GM23338 (cell line): ENCODE measurements around the gene PPIP5K2. TPM values are rescaled to one million over a fixed set of nuclear protein-coding genes. Genes with fewer than 3 reads are reported as not detected.

Experiments used
- ATAC-seq: fragments of 200-7000 bp; cut with Tn5 transposase; 3 replicates; pipeline ENCODE4 v1.9.1; 2020
- DNase-seq: peaks from one replicate; pipeline ENCODE4 v3.0.0-alpha.2; 2015; ENCODE audit warnings: low spot score
- H2AFZ ChIP-seq: fragments of 200-600 bp; sonication (generic); 2 replicates; pipeline ENCODE4 v1.8.0; 2016; ENCODE audit warnings: antibody characterized with exemption, mild to moderate bottlenecking, moderate library complexity
- H3F3A ChIP-seq: fragments of 200-600 bp; sonication (generic); replicated peaks from 2 replicates; pipeline ENCODE4 v1.8.0; 2017; ENCODE audit warnings: antibody characterized with exemption, mixed run types, low read depth
- H3K27ac ChIP-seq: fragments of 200-600 bp; sonication (generic); 2 replicates; pipeline ENCODE4 v1.6.1; 2016; ENCODE audit warnings: low read depth
- H3K27me3 ChIP-seq: fragments of 200-600 bp; sonication (generic); 2 replicates; pipeline ENCODE4 v1.8.0; 2016; ENCODE audit warnings: mild to moderate bottlenecking, mixed run types, moderate library complexity; ENCODE audit not compliant: insufficient read depth
- H3K36me3 ChIP-seq: fragments of 200-600 bp; sonication (generic); 2 replicates; pipeline ENCODE4 v1.8.0; 2016; ENCODE audit warnings: mild to moderate bottlenecking; ENCODE audit not compliant: insufficient read depth
- H3K4me1 ChIP-seq: fragments of 200-600 bp; sonication (generic); 2 replicates; pipeline ENCODE4 v1.8.0; 2016; ENCODE audit warnings: mild to moderate bottlenecking, moderate library complexity; ENCODE audit not compliant: insufficient read depth
- H3K4me2 ChIP-seq: fragments of 200-600 bp; sonication (generic); 2 replicates; pipeline ENCODE4 v1.7.1; 2017; ENCODE audit warnings: mixed run types
- H3K4me3 ChIP-seq: fragments of 200-600 bp; sonication (generic); 2 replicates; pipeline ENCODE4 v1.6.1; 2016; ENCODE audit warnings: mixed run types
- H3K79me2 ChIP-seq: fragments of 200-600 bp; sonication (generic); replicated peaks from 2 replicates; pipeline ENCODE4 v1.8.0; 2017; ENCODE audit warnings: mild to moderate bottlenecking; ENCODE audit not compliant: insufficient read depth
- H3K9me2 ChIP-seq: fragments of 200-600 bp; sonication (generic); 2 replicates; pipeline ENCODE4 v1.8.0; 2017; ENCODE audit not compliant: insufficient read depth
- H4K20me1 ChIP-seq: fragments of 200-600 bp; sonication (generic); replicated peaks from 2 replicates; pipeline ENCODE4 v1.8.0; 2017; ENCODE audit warnings: mild to moderate bottlenecking; ENCODE audit not compliant: insufficient read depth
- H3K27ac Mint-ChIP-seq: 2 replicates; pipeline ENCODE4 v1.8.0; 2020; ENCODE audit warnings: inconsistent platforms, mild to moderate bottlenecking, moderate library complexity, mixed read lengths
- H3K27me3 Mint-ChIP-seq: 3 replicates; pipeline ENCODE4 v1.8.0; 2022; ENCODE audit warnings: low read depth, mild to moderate bottlenecking, moderate library complexity, mixed read lengths, inconsistent platforms; ENCODE audit not compliant: insufficient read depth, poor library complexity
- H3K36me3 Mint-ChIP-seq: 3 replicates; pipeline ENCODE4 v1.8.0; 2021; ENCODE audit warnings: low read depth, mild to moderate bottlenecking, inconsistent platforms, moderate library complexity, mixed read lengths
- H3K4me1 Mint-ChIP-seq: 3 replicates; pipeline ENCODE4 v1.8.0; 2020; ENCODE audit warnings: mild to moderate bottlenecking, inconsistent platforms, mixed read lengths
- H3K4me3 Mint-ChIP-seq: 3 replicates; pipeline ENCODE4 v1.8.0; 2021; ENCODE audit warnings: moderate library complexity, mild to moderate bottlenecking, inconsistent platforms, mixed read lengths
- H3K9me3 Mint-ChIP-seq: 3 replicates; pipeline ENCODE4 v1.8.0; 2020; ENCODE audit warnings: moderate library complexity, mild to moderate bottlenecking, inconsistent platforms, mixed read lengths
- CREB1 ChIP-seq: fragments of 250-450 bp; sonication (Bioruptor Pico); IDR thresholded peaks from 2 replicates; pipeline ENCODE4 v1.5.0; 2020; ENCODE audit warnings: low read depth, mild to moderate bottlenecking, moderate library complexity
- CTCF ChIP-seq, 2 experiments: fragments of 200-600 bp in 1 of 2; sonication (generic) in 1 of 2; conservative IDR thresholded peaks; 2 replicates each; pipeline versions ENCODE4 v1.5.1 to v1.6.1; 2016 to 2017; ENCODE audit warnings: antibody characterized with exemption in 2 of 2, low read depth in 2 of 2, mild to moderate bottlenecking in 2 of 2, moderate library complexity in 1 of 2
- ETS1 ChIP-seq: IDR thresholded peaks from 2 replicates; pipeline ENCODE4 v1.6.1; 2016; ENCODE audit warnings: antibody characterized with exemption
- EZH2 ChIP-seq: fragments of 200-600 bp; sonication (generic); IDR thresholded peaks from one replicate; pipeline ENCODE4 v1.8.0; 2017; ENCODE audit warnings: antibody characterized with exemption, mild to moderate bottlenecking, low read depth; ENCODE audit not compliant: unreplicated experiment
- JUNB ChIP-seq: IDR thresholded peaks from one replicate; pipeline ENCODE4 v1.6.1; 2016; ENCODE audit warnings: antibody characterized with exemption; ENCODE audit not compliant: unreplicated experiment
- NANOG ChIP-seq: IDR thresholded peaks from 2 replicates; pipeline ENCODE4 v1.6.1; 2016; ENCODE audit warnings: antibody characterized with exemption, borderline replicate concordance
- POLR2AphosphoS5 ChIP-seq: IDR thresholded peaks from 2 replicates; pipeline ENCODE4 v1.6.1; 2016; ENCODE audit warnings: antibody characterized with exemption, low read depth
- REST ChIP-seq: IDR thresholded peaks from one replicate; pipeline ENCODE4 v1.6.1; 2018; ENCODE audit warnings: antibody characterized with exemption; ENCODE audit not compliant: unreplicated experiment
- STAT1 ChIP-seq: IDR thresholded peaks from one replicate; pipeline ENCODE4 v1.6.1; 2016; ENCODE audit warnings: antibody characterized with exemption; ENCODE audit not compliant: unreplicated experiment
- ZNF114 ChIP-seq: fragments of 250-450 bp; sonication (Bioruptor Pico); IDR thresholded peaks from 2 replicates; pipeline ENCODE4 v1.5.0; 2020; ENCODE audit warnings: mild to moderate bottlenecking, moderate library complexity
- ZNF331 ChIP-seq: fragments of 250-450 bp; sonication (Bioruptor Pico); IDR thresholded peaks from 2 replicates; pipeline ENCODE4 v1.5.0; 2020; ENCODE audit warnings: low read depth, mild to moderate bottlenecking, moderate library complexity
- ZNF462 ChIP-seq: fragments of 250-450 bp; sonication (Bioruptor Pico); IDR thresholded peaks from 2 replicates; pipeline ENCODE4 v1.5.0; 2020; ENCODE audit warnings: mild to moderate bottlenecking, moderate library complexity
- polyA plus RNA-seq: library from polyadenylated mRNA; unstranded; fragments of >200 nt; fragmentation: Nextera tagmentation; extraction: Ambion mirVana; gene quantifications from 2 replicates; pipeline ENCODE4 v1.2.1, GENCODE V29; 2016
- total RNA-seq: library from RNA; depleted of rRNA; stranded (reverse); fragments of >200 nt; shearing (Covaris generic); gene quantifications from 2 replicates; pipeline ENCODE4 v1.2.3, GENCODE V29; 2014

PPIP5K2 gene
- total and polyA plus RNA-seq, 2 experiments from 2014 or later, result 41.7 to 45.4 TPM

- H3K4me3 ChIP-seq, result peak overlapping the region; percentile 84
- H3K79me2 ChIP-seq, result peaks cover 54% of the 10 kb centered on the region
- peak overlapping the region; percentile 85 for H3K4me2 ChIP-seq
- no peaks in the 10 kb centered on the region for H3K36me3 ChIP-seq
- Mint-ChIP-seq H3K27me3 (no peaks in the 10 kb centered on the region), H3K27ac (peak overlapping the region; percentile 42; the same call in 1 of the 2 replicates), H3K4me3 (peak overlapping the region; percentile 96), H3K36me3 (no peaks in the 10 kb centered on the region), H3K4me1 (peaks cover 38% of the 10 kb centered on the region), H3K9me3 (no peaks in the 10 kb centered on the region)
- peaks cover 13% of the 10 kb centered on the region for H4K20me1 ChIP-seq
- no peaks in the 10 kb centered on the region for H3K9me2 ChIP-seq
- H2AFZ ChIP-seq, result peak overlapping the region; percentile 40; the same call in 1 of the 2 replicates
- ATAC-seq (peak; percentile 4), DNase-seq (peak; percentile 58)
- no peaks in the 10 kb centered on the region for H3F3A ChIP-seq
- TF ChIP-seq EZH2 (no peak), JUNB (no peak), REST (no peak), ZNF331 (CRISPR knock-in tag) (no peak), NANOG (no peak), CTCF (conservative IDR thresholded peaks at IDR 0.05; ENCODE audit: low read depth in 2 of 2) (no peak), POLR2AphosphoS5 (no peak), ZNF114 (no peak), ZNF462 (no peak), ETS1 (no peak), CREB1 (CRISPR knock-in tag) (no peak), STAT1 (no peak)
- no peak overlapping the region for H3K27ac ChIP-seq
- H3K27me3 ChIP-seq, result no peaks in the 10 kb centered on the region
- peaks cover 30% of the 10 kb centered on the region for H3K4me1 ChIP-seq
These were observed 139.7 kb downstream of the PPIP5K2 start for GRCh38 chr5:103259705-103260355.
